Gastrocnemius medialis (tissue), 4 donors: ENCODE results near the gene TRPV6.

Experiments
- POLR2A ChIP-seq, 2 donors: fragments of 450-650 bp; IDR thresholded peaks; one replicate each; pipeline ENCODE4 v1.6.1; 2017; ENCODE audit warnings: antibody characterized with exemption in 2 of 2, mild to moderate bottlenecking in 2 of 2, moderate library complexity in 2 of 2
- TF ChIP-seq, protein P1 (sequence below), 5 experiments: fragments of 450-650 bp in 3 of 5; fragments of 200-600 bp in 2 of 5; sonication (generic) in 2 of 5; IDR thresholded peaks in 4 of 5; conservative IDR thresholded peaks in 1 of 5; 1 replicate in 4 of 5; 2 replicates in 1 of 5; pipeline ENCODE4 v1.5.1; 2016 to 2019; ENCODE audit warnings: antibody characterized with exemption in 5 of 5, mild to moderate bottlenecking in 3 of 5, moderate library complexity in 3 of 5

DNA sequence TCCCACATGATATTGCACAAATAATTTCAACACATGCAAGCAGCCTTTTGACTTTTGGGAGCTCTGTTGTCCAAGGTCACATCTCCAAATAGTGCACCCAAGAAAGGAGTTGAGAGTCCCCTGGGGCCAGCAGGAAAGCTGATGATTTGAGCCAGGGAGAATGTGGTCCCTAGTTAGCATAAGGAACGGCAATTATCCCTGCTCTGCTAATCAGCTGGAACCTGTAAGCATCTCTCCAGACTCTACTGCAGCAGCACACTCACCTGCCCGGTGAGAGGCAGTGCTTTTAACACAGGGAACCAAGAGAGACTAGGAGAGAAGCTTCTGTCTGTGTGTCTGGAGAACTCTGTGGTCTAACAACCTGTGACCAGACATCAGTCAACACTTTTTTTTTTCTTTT lies 31.0 kb upstream of the TRPV6 start:
- TF ChIP-seq, protein P1, sequence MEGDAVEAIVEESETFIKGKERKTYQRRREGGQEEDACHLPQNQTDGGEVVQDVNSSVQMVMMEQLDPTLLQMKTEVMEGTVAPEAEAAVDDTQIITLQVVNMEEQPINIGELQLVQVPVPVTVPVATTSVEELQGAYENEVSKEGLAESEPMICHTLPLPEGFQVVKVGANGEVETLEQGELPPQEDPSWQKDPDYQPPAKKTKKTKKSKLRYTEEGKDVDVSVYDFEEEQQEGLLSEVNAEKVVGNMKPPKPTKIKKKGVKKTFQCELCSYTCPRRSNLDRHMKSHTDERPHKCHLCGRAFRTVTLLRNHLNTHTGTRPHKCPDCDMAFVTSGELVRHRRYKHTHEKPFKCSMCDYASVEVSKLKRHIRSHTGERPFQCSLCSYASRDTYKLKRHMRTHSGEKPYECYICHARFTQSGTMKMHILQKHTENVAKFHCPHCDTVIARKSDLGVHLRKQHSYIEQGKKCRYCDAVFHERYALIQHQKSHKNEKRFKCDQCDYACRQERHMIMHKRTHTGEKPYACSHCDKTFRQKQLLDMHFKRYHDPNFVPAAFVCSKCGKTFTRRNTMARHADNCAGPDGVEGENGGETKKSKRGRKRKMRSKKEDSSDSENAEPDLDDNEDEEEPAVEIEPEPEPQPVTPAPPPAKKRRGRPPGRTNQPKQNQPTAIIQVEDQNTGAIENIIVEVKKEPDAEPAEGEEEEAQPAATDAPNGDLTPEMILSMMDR (IDR thresholded peaks at IDR 0.05 in 4 of 5, conservative IDR thresholded peaks at IDR 0.05 in 1 of 5): no peak
- TF ChIP-seq POLR2A (IDR thresholded peaks at IDR 0.05): no peak
